Testis (tissue), 3 donors: Measurements from ENCODE around the gene MAP3K7CL. TPM values are rescaled to one million over a fixed set of nuclear protein-coding genes. Genes with fewer than 3 reads are reported as not detected.

ENCODE experiments used
- DNase-seq: peaks from one replicate; pipeline ENCODE4 v3.0.0-alpha.2; 2019
- H3K27ac ChIP-seq, 2 donors: fragments of 200-600 bp; sonication (generic); one replicate each; pipeline ENCODE4 v1.5.1; 2019
- H3K27me3 ChIP-seq: fragments of 200-600 bp; sonication (generic); one replicate; pipeline ENCODE4 v1.5.1; 2019
- H3K36me3 ChIP-seq: fragments of 200-600 bp; sonication (generic); one replicate; pipeline ENCODE4 v1.5.1; 2017; ENCODE audit warnings: low read depth; ENCODE audit errors: missing control alignments
- H3K4me1 ChIP-seq: fragments of 200-600 bp; sonication (generic); one replicate; pipeline ENCODE4 v1.5.1; 2019
- H3K4me3 ChIP-seq, 2 donors: fragments of 200-600 bp; sonication (generic); one replicate each; pipeline ENCODE4 v1.5.1; 2017 to 2019
- H3K9me3 ChIP-seq: fragments of 200-600 bp; sonication (generic); one replicate; pipeline ENCODE4 v1.5.1; 2017
- POLR2A ChIP-seq: fragments of 450-650 bp; IDR thresholded peaks from one replicate; pipeline ENCODE4 v1.6.1; 2017; ENCODE audit warnings: antibody characterized with exemption, mild to moderate bottlenecking, moderate library complexity
- WGBS, 2 donors: methylation state at CpG; one replicate each; pipeline ENCODE4 v1.1.5; 2018; 5-methylcytosine and 5-hydroxymethylcytosine counted together
- intact Hi-C: fragments of 100-400 bp; cut with DNase I; formaldehyde crosslinking; loops from one replicate; pipeline ENCODE4 v1.15.1; 2023; ENCODE audit warnings: low total_unique reads
- polyA plus RNA-seq: library from polyadenylated mRNA; stranded (reverse); fragments of 350-450 nt; fragmentation: Illumina TruSeq; extraction: RNeasy Lipid Tissue Mini Kit (QIAGEN cat#74804); gene quantifications from one replicate; pipeline ENCODE4 v1.2.3, GENCODE V29; 2014; ENCODE audit warnings: low read depth, low replicate concordance; ENCODE audit not compliant: insufficient read depth
- total RNA-seq, 2 donors: library from RNA; depleted of rRNA; stranded (reverse); fragments of >200 nt; gene quantifications; one replicate each; pipeline ENCODE4 v1.2.3, GENCODE V29; 2016
- TF ChIP-seq, protein P1 (sequence below), 3 experiments: fragments of 450-650 bp in 2 of 3; fragments of 200-600 bp in 1 of 3; sonication (generic) in 1 of 3; IDR thresholded peaks; one replicate each; pipeline ENCODE4 v1.5.1; 2016 to 2019; ENCODE audit warnings: antibody characterized with exemption in 3 of 3, mild to moderate bottlenecking in 2 of 3, moderate library complexity in 1 of 3

Gene MAP3K7CL
- total and polyA plus RNA-seq, 3 donors from 2014 or later, result 9.9 to 16.1 (median 15.3) TPM

DNA sequence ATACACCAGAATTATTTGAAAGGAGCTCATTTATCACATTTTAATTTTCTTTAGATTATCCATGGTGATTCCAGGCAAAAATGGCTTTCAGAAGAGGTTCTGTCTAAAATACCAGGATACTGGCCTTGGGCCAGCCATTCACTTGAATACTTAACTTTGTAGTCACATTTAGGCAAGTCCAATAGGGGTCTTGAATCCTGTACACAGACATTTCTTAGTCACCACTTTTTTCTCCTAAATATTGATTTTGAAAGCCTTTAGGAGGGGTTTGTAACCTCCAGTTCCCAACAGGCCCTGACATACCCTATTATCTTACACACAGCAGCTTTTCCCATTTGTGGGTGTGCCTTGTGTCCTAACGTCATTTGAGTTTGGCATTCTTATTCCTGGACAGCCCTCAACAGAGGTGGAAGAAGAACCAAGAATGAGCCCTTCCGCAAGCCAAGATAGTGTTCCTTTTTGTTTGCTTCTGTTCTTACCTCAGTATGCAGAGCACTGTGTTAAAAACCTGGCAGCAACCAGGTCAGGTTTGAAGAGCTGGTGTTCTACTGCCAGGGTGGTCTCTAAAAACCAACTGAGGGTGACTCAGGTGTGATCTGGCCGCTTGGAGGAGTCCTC lies 19.5 kb downstream of the MAP3K7CL start:
- H3K4me1 ChIP-seq, result peaks cover 15% of the 10 kb centered on the region
- H3K9me3 ChIP-seq, result no peaks in the 10 kb centered on the region
- TF ChIP-seq POLR2A, result no peak
- TF ChIP-seq, protein P1, sequence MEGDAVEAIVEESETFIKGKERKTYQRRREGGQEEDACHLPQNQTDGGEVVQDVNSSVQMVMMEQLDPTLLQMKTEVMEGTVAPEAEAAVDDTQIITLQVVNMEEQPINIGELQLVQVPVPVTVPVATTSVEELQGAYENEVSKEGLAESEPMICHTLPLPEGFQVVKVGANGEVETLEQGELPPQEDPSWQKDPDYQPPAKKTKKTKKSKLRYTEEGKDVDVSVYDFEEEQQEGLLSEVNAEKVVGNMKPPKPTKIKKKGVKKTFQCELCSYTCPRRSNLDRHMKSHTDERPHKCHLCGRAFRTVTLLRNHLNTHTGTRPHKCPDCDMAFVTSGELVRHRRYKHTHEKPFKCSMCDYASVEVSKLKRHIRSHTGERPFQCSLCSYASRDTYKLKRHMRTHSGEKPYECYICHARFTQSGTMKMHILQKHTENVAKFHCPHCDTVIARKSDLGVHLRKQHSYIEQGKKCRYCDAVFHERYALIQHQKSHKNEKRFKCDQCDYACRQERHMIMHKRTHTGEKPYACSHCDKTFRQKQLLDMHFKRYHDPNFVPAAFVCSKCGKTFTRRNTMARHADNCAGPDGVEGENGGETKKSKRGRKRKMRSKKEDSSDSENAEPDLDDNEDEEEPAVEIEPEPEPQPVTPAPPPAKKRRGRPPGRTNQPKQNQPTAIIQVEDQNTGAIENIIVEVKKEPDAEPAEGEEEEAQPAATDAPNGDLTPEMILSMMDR (IDR thresholded peaks at IDR 0.05), result no peak
- H3K36me3 ChIP-seq, result no peaks in the 10 kb centered on the region
- 75 to 86% methylated on average over 3 of the region's 3 CpGs for WGBS, 2 donors
- no peak overlapping the region for H3K27ac ChIP-seq
- intact Hi-C loops, result no loop called here
- H3K27me3 ChIP-seq, result no peaks in the 10 kb centered on the region
- no peak overlapping the region for H3K4me3 ChIP-seq
- DNase-seq, result no peak

DNA sequence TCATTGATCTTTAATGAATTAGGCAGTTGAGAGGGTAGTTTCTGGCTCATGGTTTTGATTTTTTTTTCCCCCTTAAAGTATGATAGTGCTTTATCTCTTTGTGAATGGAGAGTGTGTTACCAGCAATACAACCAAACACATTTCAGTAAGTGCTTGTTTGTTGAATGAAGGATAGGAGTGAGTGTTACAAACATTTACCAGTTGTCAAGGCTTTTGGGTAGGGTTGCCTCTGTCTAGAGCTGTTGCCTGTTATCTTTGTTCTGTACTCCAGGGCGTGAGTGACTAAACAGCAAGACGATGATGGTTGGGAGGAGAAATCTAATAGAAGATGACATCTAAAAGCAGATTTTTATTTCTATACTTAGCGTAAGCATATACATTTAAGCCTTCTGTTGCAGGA lies 21.5 kb downstream of the MAP3K7CL start:
- no peaks in the 10 kb centered on the region for H3K36me3 ChIP-seq
- intact Hi-C loops, result no loop called here
- H3K27ac ChIP-seq, result no peak overlapping the region
- DNase-seq, result no peak
- TF ChIP-seq, protein P1 (IDR thresholded peaks at IDR 0.05), result no peak
- no peak for TF ChIP-seq POLR2A
- H3K9me3 ChIP-seq, result no peaks in the 10 kb centered on the region
- WGBS, 2 donors, result 87 to 88% methylated on average over 3 of the region's 3 CpGs
- H3K4me3 ChIP-seq, result no peak overlapping the region
- H3K4me1 ChIP-seq, result no peaks in the 10 kb centered on the region
- H3K27me3 ChIP-seq, result no peaks in the 10 kb centered on the region

DNA sequence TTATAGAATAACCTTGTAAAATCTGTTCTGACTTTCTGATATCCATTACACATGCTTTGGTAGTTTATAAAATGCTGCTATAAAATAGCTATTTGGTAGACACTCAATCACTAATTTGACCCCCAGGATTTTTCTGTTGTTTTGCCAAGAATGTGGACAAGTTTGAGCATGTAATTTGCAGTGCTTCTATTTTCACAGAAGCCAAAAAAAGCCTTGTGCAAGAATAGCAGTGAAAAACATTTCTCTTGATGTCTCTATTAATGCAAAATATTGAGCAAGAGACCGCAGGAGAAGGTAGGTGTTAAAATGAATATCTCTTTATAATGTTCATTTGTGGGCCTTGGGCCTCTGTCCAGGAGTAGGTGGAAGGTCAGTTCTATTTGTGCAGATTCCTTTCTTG lies 22.5 kb downstream of the MAP3K7CL start:
- Histone ChIP-seq H3K4me1 (no peaks in the 10 kb centered on the region), H3K27me3 (no peaks in the 10 kb centered on the region), H3K9me3 (no peaks in the 10 kb centered on the region), H3K36me3 (no peaks in the 10 kb centered on the region), H3K4me3 (no peak overlapping the region), H3K27ac (no peak overlapping the region)
- no peak for DNase-seq
- TF ChIP-seq, protein P1 (IDR thresholded peaks at IDR 0.05), result no peak
- TF ChIP-seq POLR2A, result no peak
- WGBS, 2 donors, result 72% methylated on average over 1 of the region's 1 CpG
- intact Hi-C loops, result no loop called here

DNA sequence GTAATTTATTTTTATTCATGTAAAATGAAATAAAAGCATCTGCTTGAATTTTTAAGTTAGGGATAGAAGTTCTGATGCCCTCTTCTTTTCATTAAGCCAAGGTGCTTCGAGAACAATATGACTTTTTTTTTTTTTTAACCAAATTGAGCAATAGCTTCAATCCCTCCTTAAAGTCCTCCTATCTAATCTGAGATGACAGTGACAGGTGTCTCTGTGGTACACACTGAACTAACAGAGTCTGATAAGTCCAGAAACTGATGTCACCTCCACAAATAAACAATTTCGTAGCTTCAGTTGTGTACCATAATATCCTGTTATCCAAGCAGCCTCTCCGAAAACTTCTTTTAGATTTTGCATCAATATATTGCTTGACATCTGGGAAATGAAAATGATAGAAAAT lies 23.8 kb downstream of the MAP3K7CL start:
- no peak overlapping the region for H3K27ac ChIP-seq
- no peaks in the 10 kb centered on the region for H3K36me3 ChIP-seq
- 89 to 94% methylated on average over 3 of the region's 3 CpGs for WGBS, 2 donors
- DNase-seq, result no peak
- no peak overlapping the region for H3K4me3 ChIP-seq
- no peaks in the 10 kb centered on the region for H3K27me3 ChIP-seq
- no peaks in the 10 kb centered on the region for H3K4me1 ChIP-seq
- no peak for TF ChIP-seq POLR2A
- TF ChIP-seq, protein P1 (IDR thresholded peaks at IDR 0.05), result no peak
- intact Hi-C loops, result no loop called here
- H3K9me3 ChIP-seq, result no peaks in the 10 kb centered on the region
